Measurements from ENCODE around the gene TXNRD2. TPM values are rescaled to one million over a fixed set of nuclear protein-coding genes. Genes with fewer than 3 reads are reported as not detected.
A peak's percentile ranks its signal among the peaks of the same experiment; 100 is the strongest.

TXNRD2 gene
- total RNA-seq (2022) (28.7 and 39.9 TPM in 2 replicates), Bru-seq, nascent RNA (percentile 55 among the genes with signal in this experiment), BruChase-seq, experiment 1, labeled RNA remaining after a 6-hour chase (percentile 58 among the genes with signal in this experiment), BruChase-seq, experiment 2, labeled RNA remaining after a 2-hour chase (percentile 56 among the genes with signal in this experiment)
- long read RNA-seq, partial matches to known transcripts = 7 of 63 reads
- long read RNA-seq, other reads (novel, unspliced or antisense) = 48 of 63 reads

GRCh38 chr22:19941365-19942082, at the start of gene TXNRD2, which contains the start of gene COMT:
TSS of gene TXNRD2 (minus strand) at chr22:19941818. CDS start at chr22:19941803, 15 bp downstream.
TSS of gene COMT (plus strand) at chr22:19941772. CDS start at chr22:19962527, 20,755 bp downstream.
- POLR2A ChIA-PET = interaction anchor here (1.0 to 1.4 kb wide), 7 partner anchors 11 to 211 kb away, joined by 3 to 4 read pairs (median 3); no protein-coding TSS in a partner anchor
- peaks cover 27% of the 10 kb centered on the region for H3K4me1 Mint-ChIP-seq (ENCODE audit: insufficient read depth, unreplicated experiment)
- H3K4me3 Mint-ChIP-seq (ENCODE audit: unreplicated experiment) = peak within 1 kb of the TSS; percentile 89
- CTCF ChIA-PET = interaction anchor here (1.1 to 2.5 kb wide), 2 partner anchors 30 to 211 kb away, joined by 3 to 11 read pairs; no protein-coding TSS in a partner anchor
- no peaks in the 10 kb centered on the region for H3K27me3 Mint-ChIP-seq (ENCODE audit: insufficient read depth, unreplicated experiment)
- peak; percentile 62 for DNase-seq (ENCODE audit: unreplicated experiment)
- peaks cover 15% of the 10 kb centered on the region for H3K36me3 Mint-ChIP-seq (ENCODE audit: insufficient read depth, unreplicated experiment)
- intact Hi-C loops (cut with micrococcal nuclease) = no loop called here
- peak within 1 kb of the TSS; percentile 97 for H3K27ac Mint-ChIP-seq (ENCODE audit: low read depth, unreplicated experiment)
- TF ChIP-seq CTCF (IDR thresholded peaks at IDR 0.05; ENCODE audit: unreplicated experiment) = no peak
- peaks cover 4% of the 10 kb centered on the region for H3K9me3 Mint-ChIP-seq (ENCODE audit: unreplicated experiment)
- BruUV-seq (replicated peaks) = no TSS peak

GRCh38 chr22:19991395-19991644, 49.7 kb upstream of the TXNRD2 start:
- TF ChIP-seq CTCF (IDR thresholded peaks at IDR 0.05; ENCODE audit: unreplicated experiment) = no peak
- DNase-seq (ENCODE audit: unreplicated experiment) = no peak
- no peak overlapping the region for H3K27ac Mint-ChIP-seq (ENCODE audit: low read depth, unreplicated experiment)
- intact Hi-C loops (cut with micrococcal nuclease) = no loop called here
- no peaks in the 10 kb centered on the region for H3K27me3 Mint-ChIP-seq (ENCODE audit: insufficient read depth, unreplicated experiment)
- POLR2A ChIA-PET = no interaction called here
- CTCF ChIA-PET = no interaction called here
- no peaks in the 10 kb centered on the region for H3K36me3 Mint-ChIP-seq (ENCODE audit: insufficient read depth, unreplicated experiment)
- H3K9me3 Mint-ChIP-seq (ENCODE audit: unreplicated experiment) = no peaks in the 10 kb centered on the region
- H3K4me3 Mint-ChIP-seq (ENCODE audit: unreplicated experiment) = no peak overlapping the region
- no TSS peak for BruUV-seq (replicated peaks)
- H3K4me1 Mint-ChIP-seq (ENCODE audit: insufficient read depth, unreplicated experiment) = no peaks in the 10 kb centered on the region

GRCh38 chr22:19990609-19991394, 49.2 kb upstream of the TXNRD2 start:
- no peak overlapping the region for H3K27ac Mint-ChIP-seq (ENCODE audit: low read depth, unreplicated experiment)
- no peaks in the 10 kb centered on the region for H3K27me3 Mint-ChIP-seq (ENCODE audit: insufficient read depth, unreplicated experiment)
- POLR2A ChIA-PET = interaction anchor here (1.1 kb wide), 1 partner anchor 31 kb away, joined by 3 read pairs; the partner anchor contains the start of gene TANGO2
- intact Hi-C loops (cut with micrococcal nuclease) = no loop called here
- DNase-seq (ENCODE audit: unreplicated experiment) = no peak
- H3K9me3 Mint-ChIP-seq (ENCODE audit: unreplicated experiment) = no peaks in the 10 kb centered on the region
- no peaks in the 10 kb centered on the region for H3K36me3 Mint-ChIP-seq (ENCODE audit: insufficient read depth, unreplicated experiment)
- H3K4me1 Mint-ChIP-seq (ENCODE audit: insufficient read depth, unreplicated experiment) = no peaks in the 10 kb centered on the region
- TF ChIP-seq CTCF (IDR thresholded peaks at IDR 0.05; ENCODE audit: unreplicated experiment) = no peak
- no TSS peak for BruUV-seq (replicated peaks)
- no peak overlapping the region for H3K4me3 Mint-ChIP-seq (ENCODE audit: unreplicated experiment)
- CTCF ChIA-PET = interaction anchor here (0.5 to 1.0 kb wide), 4 partner anchors 36 to 427 kb away, joined by 3 to 4 read pairs (median 4); no protein-coding TSS in a partner anchor

GRCh38 chr22:19990188-19990587, 48.6 kb upstream of the TXNRD2 start:
- no peaks in the 10 kb centered on the region for H3K9me3 Mint-ChIP-seq (ENCODE audit: unreplicated experiment)
- no peaks in the 10 kb centered on the region for H3K4me1 Mint-ChIP-seq (ENCODE audit: insufficient read depth, unreplicated experiment)
- intact Hi-C loops (cut with micrococcal nuclease) = no loop called here
- H3K4me3 Mint-ChIP-seq (ENCODE audit: unreplicated experiment) = no peak overlapping the region
- DNase-seq (ENCODE audit: unreplicated experiment) = no peak
- ChIA-PET CTCF (interaction anchor here (0.6 to 1.0 kb wide), 3 partner anchors 36 to 428 kb away, joined by 3 to 4 read pairs (median 4); no protein-coding TSS in a partner anchor), POLR2A (interaction anchor here (1.1 kb wide), 1 partner anchor 31 kb away, joined by 3 read pairs; the partner anchor contains the start of gene TANGO2)
- no TSS peak for BruUV-seq (replicated peaks)
- no peaks in the 10 kb centered on the region for H3K36me3 Mint-ChIP-seq (ENCODE audit: insufficient read depth, unreplicated experiment)
- no peak for TF ChIP-seq CTCF (IDR thresholded peaks at IDR 0.05; ENCODE audit: unreplicated experiment)
- no peak overlapping the region for H3K27ac Mint-ChIP-seq (ENCODE audit: low read depth, unreplicated experiment)
- no peaks in the 10 kb centered on the region for H3K27me3 Mint-ChIP-seq (ENCODE audit: insufficient read depth, unreplicated experiment)
